ENCODE results near the gene ARL11.
"Not testable (repeated sequence)": the region's sequence is repeated elsewhere in the genome, so short reads cannot be mapped to it uniquely, and the experiment has no call there.

GRCh38 chr13:49602615-49603014 lies 25.7 kb upstream of the ARL11 start:
- TF ChIP-seq EZH2 (IDR thresholded peaks at IDR 0.05; ENCODE audit: borderline replicate concordance, low read depth, low read length, severe bottlenecking); CTCF (IDR thresholded peaks at IDR 0.05; ENCODE audit: borderline replicate concordance, extremely low read depth, low read length, poor library complexity, severe bottlenecking): not testable (repeated sequence)

All from DND-41 (cell line).